HEK293T (cell line): ENCODE data around the gene SNRPA.

Experiments
- ARNT ChIP-seq: fragments of 450-650 bp; IDR thresholded peaks from 2 replicates; pipeline ENCODE4 v1.6.1; 2017; ENCODE audit warnings: mild to moderate bottlenecking
- BHLHE40 ChIP-seq: fragments of 450-650 bp; IDR thresholded peaks from 2 replicates; pipeline ENCODE4 v1.6.1; 2016; ENCODE audit warnings: mild to moderate bottlenecking, moderate library complexity, borderline replicate concordance
- CTBP1 ChIP-seq: fragments of 450-650 bp; IDR thresholded peaks from 2 replicates; pipeline ENCODE4 v1.6.1; 2016; ENCODE audit warnings: borderline replicate concordance
- ELF4 ChIP-seq: fragments of 450-650 bp; IDR thresholded peaks from 2 replicates; pipeline ENCODE4 v1.6.1; 2017; ENCODE audit warnings: antibody characterized with exemption
- FOXA1 ChIP-seq: fragments of 450-650 bp; IDR thresholded peaks from 2 replicates; pipeline ENCODE4 v1.6.1; 2016; ENCODE audit warnings: mild to moderate bottlenecking
- FOXK2 ChIP-seq: fragments of 450-650 bp; IDR thresholded peaks from 2 replicates; pipeline ENCODE4 v1.6.1; 2016; ENCODE audit warnings: mild to moderate bottlenecking
- FOXM1 ChIP-seq: fragments of 450-650 bp; IDR thresholded peaks from 2 replicates; pipeline ENCODE4 v1.6.1; 2017; ENCODE audit warnings: mild to moderate bottlenecking, borderline replicate concordance
- LEF1 ChIP-seq: fragments of 450-650 bp; IDR thresholded peaks from 2 replicates; pipeline ENCODE4 v1.6.1; 2017; ENCODE audit warnings: mild to moderate bottlenecking, borderline replicate concordance
- NFRKB ChIP-seq: fragments of 450-650 bp; IDR thresholded peaks from 2 replicates; pipeline ENCODE4 v1.6.1; 2016; ENCODE audit warnings: mild to moderate bottlenecking, moderate library complexity
- SP1 ChIP-seq: fragments of 450-650 bp; IDR thresholded peaks from 2 replicates; pipeline ENCODE4 v1.6.1; 2017
- SUZ12 ChIP-seq: fragments of 450-650 bp; IDR thresholded peaks from 2 replicates; pipeline ENCODE4 v1.6.1; 2016; ENCODE audit warnings: mild to moderate bottlenecking
- TARDBP ChIP-seq: fragments of 450-650 bp; IDR thresholded peaks from 2 replicates; pipeline ENCODE4 v1.6.1; 2016
- ZNF384 ChIP-seq: fragments of 450-650 bp; IDR thresholded peaks from 2 replicates; pipeline ENCODE4 v1.6.1; 2016

GRCh38 chr19:40774916-40775631, 24.1 kb downstream of the SNRPA start, which contains the start of gene MIA:
- TF ChIP-seq ZNF384 (no peak), FOXM1 (no peak), TARDBP (no peak), SP1 (no peak), BHLHE40 (no peak), ELF4 (no peak), ARNT (no peak), FOXK2 (no peak), FOXA1 (no peak), LEF1 (no peak), CTBP1 (no peak), SUZ12 (no peak), NFRKB (no peak)
